Muscle of leg (tissue), 11 donors: ENCODE measurements around the gene CBX6. TPM values are rescaled to one million over a fixed set of nuclear protein-coding genes. Genes with fewer than 3 reads are reported as not detected.

Experiments used
- DNase-seq: peaks from one replicate; pipeline ENCODE4 v3.0.0; 2013
- H3K27ac ChIP-seq: one replicate; pipeline ENCODE4 v1.5.1; 2013; ENCODE audit warnings: mild to moderate bottlenecking, low read length, control low read depth
- H3K27me3 ChIP-seq: one replicate; pipeline ENCODE4 v1.6.1; 2013; ENCODE audit warnings: low read length; ENCODE audit not compliant: control insufficient read depth, insufficient read depth
- H3K36me3 ChIP-seq: one replicate; pipeline ENCODE4 v1.6.1; 2013; ENCODE audit warnings: low read length; ENCODE audit not compliant: control insufficient read depth, insufficient read depth
- H3K4me1 ChIP-seq: one replicate; pipeline ENCODE4 v1.6.1; 2013; ENCODE audit warnings: low read length; ENCODE audit not compliant: control insufficient read depth, insufficient read depth
- H3K4me3 ChIP-seq: one replicate; pipeline ENCODE4 v1.5.1; 2013; ENCODE audit warnings: low read length, control low read depth
- H3K9me3 ChIP-seq: replicated peaks from 2 replicates; pipeline ENCODE4 v1.6.1; 2013; ENCODE audit warnings: low read depth, low read length; ENCODE audit not compliant: control insufficient read depth
- WGBS: methylation state at CpG from one replicate; pipeline ENCODE4 v1.1.5; 2013; ENCODE audit warnings: missing lambda C conversion rate; ENCODE audit not compliant: insufficient coverage; 5-methylcytosine and 5-hydroxymethylcytosine counted together
- polyA plus RNA-seq, 8 donors: library from polyadenylated mRNA; unstranded; fragments of 120-200 nt; gene quantifications; one replicate each; pipeline versions ENCODE4 v1.2.1 to v1.2.3, GENCODE V29; 2013; ENCODE audit warnings: inconsistent platforms in 1 of 8, low replicate concordance in 1 of 8; ENCODE audit not compliant: insufficient read length in 8 of 8, insufficient read depth in 1 of 8
- total RNA-seq: library from RNA; stranded (reverse); fragments of 120-200 nt; gene quantifications from one replicate; pipeline ENCODE4 v1.2.4, GENCODE V29; 2013

Gene CBX6
- total and polyA plus RNA-seq, 9 donors = 24.9 to 51.8 (median 34.8) TPM

- H3K4me1 ChIP-seq = peaks cover 6% of the 10 kb centered on the region
- no peak for DNase-seq
- 41% methylated on average over 16 of the region's 30 CpGs for WGBS
- H3K9me3 ChIP-seq = no peaks in the 10 kb centered on the region
- H3K27me3 ChIP-seq = peaks cover 11% of the 10 kb centered on the region
- no peaks in the 10 kb centered on the region for H3K36me3 ChIP-seq
- no peak overlapping the region for H3K4me3 ChIP-seq
- H3K27ac ChIP-seq = no peak overlapping the region
Observed at GRCh38 chr22:38832005-38832978, 39.7 kb downstream of the CBX6 start.

GRCh38 chr22:38831166-38831945 is 40.7 kb downstream of the CBX6 start:
- no peak overlapping the region for H3K27ac ChIP-seq
- H3K4me3 ChIP-seq = no peak overlapping the region
- no peaks in the 10 kb centered on the region for H3K36me3 ChIP-seq
- WGBS = 81% methylated on average over 8 of the region's 16 CpGs
- H3K4me1 ChIP-seq = peaks cover 6% of the 10 kb centered on the region
- DNase-seq = no peak
- no peaks in the 10 kb centered on the region for H3K9me3 ChIP-seq
- peaks cover 9% of the 10 kb centered on the region for H3K27me3 ChIP-seq

GRCh38 chr22:38830845-38831108 is 41.2 kb downstream of the CBX6 start:
- no peak overlapping the region for H3K27ac ChIP-seq
- no peaks in the 10 kb centered on the region for H3K36me3 ChIP-seq
- peaks cover 7% of the 10 kb centered on the region for H3K27me3 ChIP-seq
- peaks cover 6% of the 10 kb centered on the region for H3K4me1 ChIP-seq
- DNase-seq = no peak
- WGBS = 85% methylated on average over 2 of the region's 7 CpGs
- no peak overlapping the region for H3K4me3 ChIP-seq
- no peaks in the 10 kb centered on the region for H3K9me3 ChIP-seq

- 76% methylated on average over 4 of the region's 17 CpGs for WGBS
- H3K36me3 ChIP-seq = no peaks in the 10 kb centered on the region
- no peaks in the 10 kb centered on the region for H3K9me3 ChIP-seq
- H3K27ac ChIP-seq = no peak overlapping the region
- peaks cover 1% of the 10 kb centered on the region for H3K27me3 ChIP-seq
- no peak for DNase-seq
- no peak overlapping the region for H3K4me3 ChIP-seq
- H3K4me1 ChIP-seq = peaks cover 6% of the 10 kb centered on the region
Observed at GRCh38 chr22:38830026-38830844, 41.8 kb downstream of the CBX6 start.

- WGBS = 66% methylated on average over 4 of the region's 4 CpGs
- Histone ChIP-seq H3K36me3 (no peaks in the 10 kb centered on the region), H3K4me1 (peaks cover 6% of the 10 kb centered on the region), H3K4me3 (no peak overlapping the region), H3K27me3 (no peaks in the 10 kb centered on the region), H3K9me3 (no peaks in the 10 kb centered on the region), H3K27ac (no peak overlapping the region)
- no peak for DNase-seq
Observed at GRCh38 chr22:38829485-38829884, 42.5 kb downstream of the CBX6 start.

GRCh38 chr22:38828616-38829205 is 43.3 kb downstream of the CBX6 start:
- Histone ChIP-seq H3K9me3 (no peaks in the 10 kb centered on the region), H3K4me3 (no peak overlapping the region), H3K4me1 (peaks cover 6% of the 10 kb centered on the region), H3K27ac (no peak overlapping the region), H3K27me3 (no peaks in the 10 kb centered on the region), H3K36me3 (no peaks in the 10 kb centered on the region)
- 79% methylated on average over 5 of the region's 10 CpGs for WGBS
- no peak for DNase-seq

GRCh38 chr22:38828191-38828590 is 43.8 kb downstream of the CBX6 start:
- 50% methylated on average over 10 of the region's 11 CpGs for WGBS
- no peak overlapping the region for H3K4me3 ChIP-seq
- H3K27me3 ChIP-seq = no peaks in the 10 kb centered on the region
- H3K9me3 ChIP-seq = no peaks in the 10 kb centered on the region
- no peak overlapping the region for H3K27ac ChIP-seq
- H3K4me1 ChIP-seq = peaks cover 6% of the 10 kb centered on the region
- DNase-seq = no peak
- H3K36me3 ChIP-seq = no peaks in the 10 kb centered on the region

- Histone ChIP-seq H3K4me1 (peaks cover 4% of the 10 kb centered on the region), H3K36me3 (no peaks in the 10 kb centered on the region), H3K27me3 (no peaks in the 10 kb centered on the region), H3K4me3 (no peak overlapping the region), H3K27ac (no peak overlapping the region), H3K9me3 (no peaks in the 10 kb centered on the region)
- DNase-seq = no peak
Observed at GRCh38 chr22:38827510-38827909, 44.5 kb downstream of the CBX6 start.

GRCh38 chr22:38826801-38827200 is 45.2 kb downstream of the CBX6 start:
- H3K36me3 ChIP-seq = no peaks in the 10 kb centered on the region
- H3K9me3 ChIP-seq = no peaks in the 10 kb centered on the region
- H3K4me3 ChIP-seq = no peak overlapping the region
- no peak for DNase-seq
- 70% methylated on average over 4 of the region's 5 CpGs for WGBS
- H3K4me1 ChIP-seq = no peaks in the 10 kb centered on the region
- no peaks in the 10 kb centered on the region for H3K27me3 ChIP-seq
- no peak overlapping the region for H3K27ac ChIP-seq
